IgD-negative memory B cell (primary cell): ENCODE results near the gene SYNPR. TPM values are rescaled to one million over a fixed set of nuclear protein-coding genes. Genes with fewer than 3 reads are reported as not detected.

Experiments
- H3K27ac Mint-ChIP-seq, 3 donors: one replicate each; pipeline ENCODE4 v1.8.0; 2020 to 2022; ENCODE audit warnings: mild to moderate bottlenecking in 3 of 3, mixed read lengths in 3 of 3, moderate library complexity in 1 of 3
- H3K27me3 Mint-ChIP-seq: one replicate; pipeline ENCODE4 v1.8.0; 2021; ENCODE audit warnings: mixed read lengths
- H3K36me3 Mint-ChIP-seq: one replicate; pipeline ENCODE4 v1.8.0; 2020; ENCODE audit warnings: mild to moderate bottlenecking, mixed read lengths
- H3K4me1 Mint-ChIP-seq, 3 donors: one replicate each; pipeline ENCODE4 v1.8.0; 2020 to 2022; ENCODE audit warnings: mixed read lengths in 3 of 3, mild to moderate bottlenecking in 1 of 3
- H3K4me3 Mint-ChIP-seq, 4 donors: one replicate each; pipeline ENCODE4 v1.8.0; 2020 to 2022; ENCODE audit warnings: mild to moderate bottlenecking in 4 of 4, mixed read lengths in 4 of 4, moderate library complexity in 3 of 4
- H3K9me3 Mint-ChIP-seq, 3 donors: one replicate each; pipeline ENCODE4 v1.8.0; 2020 to 2021; ENCODE audit warnings: mixed read lengths in 3 of 3, mild to moderate bottlenecking in 1 of 3
- polyA plus RNA-seq: library from polyadenylated mRNA; unstranded; fragments of 300-500 nt; fragmentation: Illumina TruSeq; gene quantifications from one replicate; pipeline ENCODE4 v1.2.3, GENCODE V29; 2021

SYNPR gene
- polyA plus RNA-seq, 1 donor from 2014 or later: not detected

DNA sequence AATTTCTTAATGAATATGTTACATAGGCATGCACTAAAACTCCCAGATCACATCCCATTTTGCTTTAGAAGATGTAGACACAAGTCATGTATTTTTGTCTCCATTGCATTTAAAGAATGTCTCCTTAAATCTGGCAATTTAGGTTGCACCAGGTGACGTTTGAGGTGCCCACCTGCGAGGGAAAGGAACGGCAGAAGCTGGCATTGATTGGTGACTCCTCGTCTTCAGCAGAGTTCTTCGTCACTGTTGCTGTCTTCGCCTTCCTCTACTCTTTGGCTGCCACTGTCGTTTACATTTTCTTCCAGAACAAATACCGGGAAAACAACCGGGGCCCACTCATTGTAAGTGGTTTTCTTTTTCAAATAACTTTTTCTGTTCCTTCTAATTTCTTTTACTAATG, 278.3 kb downstream of the SYNPR start:
- H3K27me3 Mint-ChIP-seq: no peaks in the 10 kb centered on the region
- no peak overlapping the region for H3K4me3 Mint-ChIP-seq
- H3K9me3 Mint-ChIP-seq: peaks cover 0 to 5% (median 2%) of the 10 kb centered on the region in 3 donors
- peaks cover 0 to 2% (median 0%) of the 10 kb centered on the region in 3 donors for H3K4me1 Mint-ChIP-seq
- H3K36me3 Mint-ChIP-seq: no peaks in the 10 kb centered on the region
- no peak overlapping the region for H3K27ac Mint-ChIP-seq

DNA sequence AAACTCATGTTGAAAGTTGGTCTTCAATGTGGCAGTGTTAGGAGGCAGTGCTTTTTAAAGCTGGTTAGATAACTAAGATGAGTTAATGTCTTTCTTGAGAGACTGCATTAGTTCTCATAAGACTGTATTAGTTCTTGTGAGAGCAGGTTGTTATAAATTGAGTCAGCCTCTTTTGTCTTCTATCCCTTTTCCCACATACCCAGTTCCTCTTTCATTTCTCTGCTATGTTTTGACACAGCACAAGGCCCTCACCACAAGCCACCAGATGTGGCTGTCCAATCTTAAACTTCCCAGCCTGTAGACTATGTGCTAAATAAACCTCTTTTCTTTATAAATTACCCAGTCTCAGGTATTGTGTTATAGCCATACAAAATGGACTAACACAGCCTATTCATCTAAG, 279.8 kb downstream of the SYNPR start:
- Mint-ChIP-seq H3K36me3 (no peaks in the 10 kb centered on the region), H3K4me3 (no peak overlapping the region), H3K4me1 (peaks cover 0 to 2% (median 0%) of the 10 kb centered on the region in 3 donors), H3K27ac (no peak overlapping the region), H3K9me3 (peaks cover 0 to 5% (median 2%) of the 10 kb centered on the region in 3 donors), H3K27me3 (no peaks in the 10 kb centered on the region)

DNA sequence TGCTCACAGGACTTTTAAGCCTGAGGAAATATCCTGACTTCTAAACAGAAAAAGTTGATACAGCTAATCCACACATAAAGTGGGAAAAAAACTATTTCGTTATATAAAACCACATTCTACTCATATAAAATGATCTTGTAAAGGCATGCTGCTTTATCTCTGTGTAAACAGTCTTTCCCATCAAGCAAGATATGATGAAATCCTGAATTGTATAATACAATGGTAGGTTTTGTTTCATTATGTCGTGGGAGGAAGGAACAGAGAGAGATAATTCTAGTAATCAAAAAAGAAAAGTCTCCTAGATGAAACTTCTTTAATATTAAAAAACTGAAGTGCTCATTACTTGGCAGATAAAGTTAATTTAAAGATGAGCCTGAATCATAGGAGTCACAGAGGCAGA, 281.8 kb downstream of the SYNPR start:
- Mint-ChIP-seq H3K4me3 (no peak overlapping the region), H3K9me3 (peaks cover 0 to 2% (median 0%) of the 10 kb centered on the region in 3 donors), H3K27ac (no peak overlapping the region)

DNA sequence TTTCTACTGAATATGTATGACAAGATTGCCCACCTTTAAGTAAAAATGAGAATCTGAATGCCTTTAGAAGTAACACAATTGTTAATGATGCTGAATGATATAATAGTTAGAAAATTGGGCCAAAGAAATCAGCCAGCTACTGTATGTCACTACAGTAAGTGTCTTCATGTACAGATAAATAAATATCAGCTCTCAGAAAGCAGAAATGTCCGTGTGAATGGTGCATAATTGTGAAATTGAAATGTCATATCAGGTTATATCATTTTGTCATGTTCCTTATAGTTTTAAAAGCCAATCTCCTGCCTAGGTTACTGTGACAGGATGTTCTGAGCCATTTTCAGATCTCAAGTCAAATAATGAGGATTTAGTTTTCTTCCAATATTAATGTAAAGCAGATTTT, 283.8 kb downstream of the SYNPR start:
- Mint-ChIP-seq H3K27ac (no peak overlapping the region), H3K4me1 (peaks cover 0 to 2% (median 0%) of the 10 kb centered on the region in 3 donors), H3K36me3 (no peaks in the 10 kb centered on the region), H3K4me3 (no peak overlapping the region), H3K9me3 (peaks cover 0 to 2% (median 0%) of the 10 kb centered on the region in 3 donors), H3K27me3 (no peaks in the 10 kb centered on the region)

More for the DNA sequence above, 281.8 kb downstream of the SYNPR start:
- Mint-ChIP-seq H3K27me3 (no peaks in the 10 kb centered on the region), H3K36me3 (no peaks in the 10 kb centered on the region), H3K4me1 (peaks cover 0 to 2% (median 0%) of the 10 kb centered on the region in 3 donors)

DNA sequence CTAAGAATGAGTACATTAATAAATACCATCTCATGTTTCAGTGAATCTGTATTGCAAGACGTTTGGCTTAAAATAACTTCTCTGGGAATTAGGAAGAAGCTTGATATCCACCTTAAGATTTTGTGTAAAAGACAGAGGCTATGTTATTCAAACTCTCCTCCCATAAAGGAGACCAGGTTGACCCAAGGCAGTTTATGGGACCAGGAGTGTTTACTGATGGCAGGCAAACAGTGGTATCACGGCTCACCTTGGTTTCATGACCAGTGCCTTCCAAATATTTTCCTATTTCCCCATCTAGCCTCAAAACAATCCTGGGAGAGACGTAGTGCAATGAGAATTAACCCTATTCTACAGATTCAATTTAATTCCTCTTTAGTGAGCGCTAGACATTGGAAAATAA, 284.2 kb downstream of the SYNPR start:
- H3K9me3 Mint-ChIP-seq: peaks cover 0 to 2% (median 0%) of the 10 kb centered on the region in 3 donors
- no peak overlapping the region for H3K27ac Mint-ChIP-seq
- H3K27me3 Mint-ChIP-seq: no peaks in the 10 kb centered on the region
- H3K4me1 Mint-ChIP-seq: peaks cover 0 to 2% (median 0%) of the 10 kb centered on the region in 3 donors
- no peaks in the 10 kb centered on the region for H3K36me3 Mint-ChIP-seq
- no peak overlapping the region for H3K4me3 Mint-ChIP-seq

DNA sequence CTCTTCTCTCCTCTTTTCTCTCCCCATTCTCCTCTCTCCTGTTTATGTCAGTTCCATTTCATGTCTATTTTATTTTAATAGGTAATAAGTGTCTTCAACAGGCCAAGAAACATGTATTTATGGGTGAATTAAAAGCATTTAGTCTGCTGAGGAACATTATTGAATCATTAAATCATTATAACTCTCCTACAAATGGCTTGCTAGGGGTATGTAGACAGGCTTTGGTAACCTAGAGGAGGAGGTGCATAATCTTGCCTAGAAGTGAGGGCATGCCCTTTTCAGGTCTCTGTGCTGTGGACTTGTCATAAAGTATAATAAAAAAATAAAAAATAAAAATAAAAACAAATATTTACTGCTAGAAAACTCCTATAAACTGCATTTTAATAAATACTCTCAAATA, 285.5 kb downstream of the SYNPR start:
- no peak overlapping the region for H3K4me3 Mint-ChIP-seq
- no peaks in the 10 kb centered on the region for H3K36me3 Mint-ChIP-seq

DNA sequence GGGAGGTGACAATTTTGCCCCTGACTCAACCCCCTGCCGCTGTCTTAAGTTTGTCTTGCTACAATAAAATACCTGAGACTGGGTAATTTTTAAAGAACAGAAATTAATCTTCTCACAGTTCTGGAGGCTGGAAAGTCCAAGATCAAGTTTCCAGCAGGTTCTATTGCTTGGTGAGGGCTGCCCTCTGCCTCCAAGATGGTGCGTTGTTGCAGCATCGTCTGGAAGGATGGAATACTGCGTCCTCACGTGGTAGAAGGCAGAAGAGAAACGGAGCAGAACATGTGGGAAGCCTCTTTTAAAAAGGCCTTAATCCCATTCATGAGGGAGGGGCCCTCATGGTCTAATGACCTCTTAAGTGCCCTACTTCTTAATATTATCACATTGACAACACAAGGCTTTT, 287.1 kb downstream of the SYNPR start:
- no peaks in the 10 kb centered on the region for H3K27me3 Mint-ChIP-seq
- no peaks in the 10 kb centered on the region for H3K36me3 Mint-ChIP-seq
- H3K27ac Mint-ChIP-seq: no peak overlapping the region
- H3K4me1 Mint-ChIP-seq: peaks cover 0 to 2% (median 0%) of the 10 kb centered on the region in 3 donors
- H3K4me3 Mint-ChIP-seq: no peak overlapping the region
- peaks cover 0 to 2% (median under 1%) of the 10 kb centered on the region in 3 donors for H3K9me3 Mint-ChIP-seq

More for the DNA sequence above, 285.5 kb downstream of the SYNPR start:
- Mint-ChIP-seq H3K27me3 (no peaks in the 10 kb centered on the region), H3K9me3 (peaks cover 0 to 2% (median 0%) of the 10 kb centered on the region in 3 donors), H3K27ac (no peak overlapping the region), H3K4me1 (peaks cover 0 to 2% (median 0%) of the 10 kb centered on the region in 3 donors)

DNA sequence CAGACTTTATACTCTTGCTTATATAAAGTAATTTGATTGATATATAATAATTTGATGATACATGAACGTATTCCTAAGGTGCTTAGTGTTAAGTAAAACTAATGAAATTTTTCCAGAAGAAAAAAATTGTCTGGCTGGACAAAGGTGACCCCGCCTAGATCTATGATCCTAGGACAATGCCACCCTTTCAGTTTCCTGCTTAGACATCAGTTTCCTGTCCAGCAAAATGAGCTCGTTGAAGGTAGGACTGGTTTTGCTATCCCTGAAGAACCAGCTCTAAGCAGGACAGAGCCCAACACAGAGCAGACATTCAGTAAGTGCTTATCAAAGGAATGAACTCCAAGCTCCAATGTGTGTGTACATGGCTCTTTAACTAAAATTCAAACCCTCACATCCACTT, 293.6 kb downstream of the SYNPR start:
- Mint-ChIP-seq H3K9me3 (peaks cover 0 to 7% (median 0%) of the 10 kb centered on the region in 3 donors), H3K27me3 (no peaks in the 10 kb centered on the region), H3K36me3 (no peaks in the 10 kb centered on the region), H3K4me1 (no peaks in the 10 kb centered on the region), H3K27ac (no peak overlapping the region), H3K4me3 (no peak overlapping the region)

DNA sequence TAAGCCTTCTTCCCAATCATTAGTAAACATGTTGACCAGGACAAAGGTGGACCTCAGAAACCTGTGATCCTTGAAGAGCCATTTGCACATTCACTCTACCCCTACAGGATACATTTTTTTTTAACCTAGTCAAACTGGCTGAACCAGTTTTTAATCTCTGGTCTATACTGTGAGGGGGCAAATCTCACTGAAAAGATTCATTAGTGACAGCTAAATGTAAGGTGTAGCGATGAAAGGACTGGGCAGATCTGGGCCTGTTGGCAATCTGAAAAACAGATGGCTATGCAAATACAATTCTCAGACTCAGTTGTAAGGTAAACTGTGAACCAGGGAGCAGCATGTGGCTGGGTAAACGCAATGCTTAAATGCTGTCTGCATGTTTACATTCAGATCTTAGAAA, 298.7 kb downstream of the SYNPR start:
- Mint-ChIP-seq H3K27ac (no peak overlapping the region), H3K4me1 (no peaks in the 10 kb centered on the region), H3K9me3 (peaks cover 0 to 4% (median 0%) of the 10 kb centered on the region in 3 donors), H3K27me3 (no peaks in the 10 kb centered on the region), H3K4me3 (no peak overlapping the region), H3K36me3 (no peaks in the 10 kb centered on the region)

DNA sequence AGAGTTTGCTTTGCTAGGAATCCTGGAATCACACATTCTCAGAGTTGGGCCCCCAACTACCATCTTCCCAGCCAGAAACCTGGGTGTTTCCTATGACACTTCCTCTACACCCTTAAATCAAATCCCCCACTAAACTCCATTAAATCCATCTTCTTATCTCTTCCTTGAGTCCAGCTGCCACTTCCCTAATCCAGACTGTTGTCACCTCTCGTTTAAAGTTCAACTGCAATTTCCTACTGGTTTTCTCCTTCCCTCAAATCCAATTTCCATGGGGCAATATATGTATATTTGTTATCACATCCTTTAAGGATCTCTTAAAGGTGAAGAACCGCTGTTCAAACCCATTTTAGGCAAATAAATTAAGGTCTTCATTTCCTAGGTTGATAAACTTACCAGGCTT, 300.8 kb downstream of the SYNPR start:
- H3K27me3 Mint-ChIP-seq: peaks cover 3% of the 10 kb centered on the region
- H3K27ac Mint-ChIP-seq: no peak overlapping the region
- H3K4me3 Mint-ChIP-seq: no peak overlapping the region
- no peaks in the 10 kb centered on the region for H3K4me1 Mint-ChIP-seq
- H3K36me3 Mint-ChIP-seq: no peaks in the 10 kb centered on the region
- H3K9me3 Mint-ChIP-seq: peaks cover 0 to 2% (median 0%) of the 10 kb centered on the region in 3 donors

DNA sequence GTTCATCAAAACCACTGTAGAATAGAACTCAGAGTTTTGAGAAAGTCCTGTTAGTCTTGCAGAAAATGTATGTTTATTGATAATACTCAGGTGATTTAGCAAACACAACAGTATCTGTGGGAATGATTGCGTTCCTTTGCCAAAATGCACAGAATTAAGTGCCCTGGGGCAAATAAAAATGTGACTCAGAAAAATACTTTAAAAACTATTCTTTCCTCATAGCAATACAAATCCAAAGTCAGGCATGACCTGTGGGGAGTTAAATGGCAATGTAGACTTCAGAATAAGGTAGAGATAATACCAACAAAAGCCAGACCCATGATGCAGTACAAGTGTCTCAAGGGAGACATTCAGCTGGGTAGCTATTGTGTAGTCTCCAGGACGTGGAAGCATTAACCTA, 302.0 kb downstream of the SYNPR start:
- Mint-ChIP-seq H3K9me3 (peaks cover 0 to 3% (median 0%) of the 10 kb centered on the region in 3 donors), H3K36me3 (no peaks in the 10 kb centered on the region), H3K27ac (no peak overlapping the region), H3K27me3 (peaks cover 3% of the 10 kb centered on the region), H3K4me1 (no peaks in the 10 kb centered on the region), H3K4me3 (no peak overlapping the region)

DNA sequence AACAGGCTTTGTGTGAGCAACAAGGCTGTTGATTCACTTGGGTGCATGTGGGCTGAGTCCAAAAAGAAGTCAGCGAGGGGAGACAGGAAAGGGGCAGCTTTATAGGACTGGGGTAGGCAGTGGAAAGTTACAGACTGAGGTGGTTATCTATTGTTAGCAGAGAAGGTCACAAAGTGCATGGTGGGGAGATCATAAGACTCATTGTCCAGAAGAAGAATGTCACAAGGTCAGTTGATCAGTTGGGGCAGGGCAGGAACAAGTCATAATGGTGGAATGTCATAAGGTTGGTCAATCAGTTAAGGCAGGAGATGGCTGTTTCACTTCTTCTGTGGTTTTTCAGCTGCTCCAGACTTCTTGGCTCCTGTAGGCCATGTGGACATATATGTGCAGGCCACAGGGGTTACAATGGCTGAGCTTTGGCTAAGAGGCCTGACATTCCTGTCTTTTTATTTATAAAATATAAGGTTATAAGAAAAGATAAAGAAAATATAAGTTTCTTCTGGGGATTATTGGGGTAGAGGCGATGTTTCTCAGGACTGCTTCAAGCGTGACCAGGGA, 304.9 kb downstream of the SYNPR start:
- no peaks in the 10 kb centered on the region for H3K4me1 Mint-ChIP-seq
- peaks cover 2 to 4% (median 2%) of the 10 kb centered on the region in 3 donors for H3K9me3 Mint-ChIP-seq
- no peak overlapping the region for H3K4me3 Mint-ChIP-seq
- H3K27ac Mint-ChIP-seq: no peak overlapping the region
- no peaks in the 10 kb centered on the region for H3K36me3 Mint-ChIP-seq
- peaks cover 3% of the 10 kb centered on the region for H3K27me3 Mint-ChIP-seq

DNA sequence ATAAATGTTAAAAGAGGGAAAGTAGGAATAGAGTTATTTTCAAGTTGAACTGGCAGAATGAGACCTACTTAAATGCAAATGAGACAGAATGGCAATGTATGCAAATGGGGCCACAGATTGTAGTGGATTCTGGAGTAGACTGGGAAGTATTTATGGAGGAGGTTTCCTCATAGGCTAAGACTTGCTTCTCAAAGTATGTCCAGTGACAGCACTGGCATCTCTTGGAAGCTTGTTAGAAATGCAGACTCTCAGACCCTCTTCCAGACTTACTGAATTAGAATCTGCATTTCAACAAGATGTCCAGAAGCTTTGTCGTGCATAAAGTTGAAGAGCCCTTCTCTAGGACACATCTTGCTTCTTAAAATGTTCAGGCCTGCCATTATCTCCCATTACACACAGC, 306.6 kb downstream of the SYNPR start:
- Mint-ChIP-seq H3K27me3 (peaks cover 3% of the 10 kb centered on the region), H3K9me3 (peaks cover 2 to 9% (median 2%) of the 10 kb centered on the region in 3 donors), H3K4me3 (no peak overlapping the region), H3K27ac (no peak overlapping the region), H3K36me3 (no peaks in the 10 kb centered on the region), H3K4me1 (no peaks in the 10 kb centered on the region)

DNA sequence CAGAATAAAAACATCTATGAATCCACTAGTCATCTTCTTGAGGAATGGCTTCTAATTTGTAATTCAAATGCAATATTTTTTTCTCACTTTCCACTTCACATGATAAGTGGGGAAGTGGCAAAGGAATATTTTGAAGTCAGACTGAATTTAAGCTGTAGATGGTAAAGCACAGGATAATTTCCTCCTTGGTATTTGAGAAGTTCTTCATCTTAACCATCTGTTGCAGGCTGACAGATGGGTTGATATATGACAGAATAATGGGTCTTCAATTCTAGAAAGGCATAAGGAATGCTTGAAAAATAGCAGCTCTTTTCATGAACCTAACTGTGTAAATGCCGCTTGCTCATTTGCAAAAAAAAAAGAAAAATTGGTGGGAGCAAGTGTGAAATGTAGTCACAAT, 307.8 kb downstream of the SYNPR start:
- H3K4me1 Mint-ChIP-seq: no peaks in the 10 kb centered on the region
- H3K27ac Mint-ChIP-seq: no peak overlapping the region
- H3K9me3 Mint-ChIP-seq: peaks cover 2 to 9% (median 2%) of the 10 kb centered on the region in 3 donors
- H3K4me3 Mint-ChIP-seq: no peak overlapping the region
- H3K36me3 Mint-ChIP-seq: no peaks in the 10 kb centered on the region
- H3K27me3 Mint-ChIP-seq: peaks cover 3% of the 10 kb centered on the region

DNA sequence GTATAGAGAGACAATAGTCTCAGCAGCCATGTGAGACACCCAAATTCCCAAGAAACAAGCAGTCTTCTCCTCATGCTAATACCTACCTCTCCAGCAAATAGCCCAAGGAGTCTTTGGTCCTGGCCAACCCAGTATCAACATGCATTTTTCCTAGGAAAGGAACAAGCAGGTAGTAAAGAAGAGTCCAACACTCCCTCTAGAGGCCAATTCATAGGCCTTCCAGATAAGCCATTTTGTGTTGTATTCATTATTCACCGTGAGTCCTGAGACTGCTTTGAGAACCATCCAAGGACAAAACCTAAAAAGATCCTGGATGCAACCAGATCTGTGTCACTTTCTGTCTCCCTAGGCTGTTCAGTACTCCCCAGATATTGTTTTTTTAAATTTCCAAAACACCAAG, 310.8 kb downstream of the SYNPR start:
- Mint-ChIP-seq H3K36me3 (no peaks in the 10 kb centered on the region), H3K4me1 (no peaks in the 10 kb centered on the region), H3K27me3 (no peaks in the 10 kb centered on the region), H3K9me3 (peaks cover 2 to 9% (median 3%) of the 10 kb centered on the region in 3 donors), H3K27ac (no peak overlapping the region), H3K4me3 (no peak overlapping the region)

DNA sequence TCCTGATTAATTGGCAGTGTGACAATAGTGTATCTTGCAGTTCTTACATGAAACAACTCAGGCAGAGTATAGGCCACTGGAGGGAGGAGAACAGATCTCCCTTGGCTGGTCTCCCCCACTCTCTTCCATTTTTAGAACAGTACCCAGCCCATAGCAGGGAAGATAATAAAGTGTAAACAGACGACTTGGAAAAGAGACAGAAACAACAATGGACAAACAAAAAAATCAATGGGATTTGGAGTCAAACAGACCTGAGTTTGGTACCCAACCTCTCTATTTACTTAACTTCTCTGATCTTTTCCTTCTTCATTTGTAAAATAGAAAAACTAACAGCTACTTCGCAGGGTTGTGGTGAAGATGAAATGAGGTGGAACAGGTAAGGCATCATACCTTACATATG, 315.7 kb downstream of the SYNPR start:
- H3K4me1 Mint-ChIP-seq: no peaks in the 10 kb centered on the region
- H3K4me3 Mint-ChIP-seq: no peak overlapping the region
- H3K27ac Mint-ChIP-seq: no peak overlapping the region
- H3K36me3 Mint-ChIP-seq: no peaks in the 10 kb centered on the region
- H3K9me3 Mint-ChIP-seq: peaks cover 0 to 3% (median 2%) of the 10 kb centered on the region in 3 donors
- H3K27me3 Mint-ChIP-seq: no peaks in the 10 kb centered on the region
